HEK293 (cell line): ENCODE data around the gene ESRRG.

ENCODE experiments used
- CTCF ChIA-PET: fragments of 350-600 bp; formaldehyde crosslinking; extraction: SDS; loops from one replicate; lab custom pipeline; 2021; ENCODE audit warnings: antibody characterized with exemption; lab: Yijun Ruan, JAX
- POLR2A ChIA-PET: fragments of 300-600 bp; formaldehyde crosslinking; extraction: SDS; loops from one replicate; lab custom pipeline; 2020; ENCODE audit warnings: antibody characterized with exemption, inconsistent platforms; lab: Yijun Ruan, JAX
- H3K27ac ChIP-seq: fragments of 200-500 bp; sonication (Bioruptor generic); 2 replicates; pipeline ENCODE4 v1.5.1; 2014; ENCODE audit warnings: low read depth, low read length, control low read depth, inconsistent platforms; ENCODE audit errors: extremely low read depth
- H3K36me3 ChIP-seq, 2 experiments: fragments of 200-500 bp in 1 of 2; sonication (Bioruptor generic) in 1 of 2; 1 replicate in 1 of 2; 2 replicates in 1 of 2; pipeline ENCODE4 v1.5.1; 2014 to 2017; ENCODE audit warnings: inconsistent platforms in 2 of 2, low read length in 2 of 2; ENCODE audit not compliant: control insufficient read depth in 2 of 2, insufficient read depth in 1 of 2
- H3K4me1 ChIP-seq: fragments of 200-500 bp; sonication (Bioruptor generic); 2 replicates; pipeline ENCODE4 v1.5.1; 2014; ENCODE audit warnings: mild to moderate bottlenecking, low read length, inconsistent platforms; ENCODE audit not compliant: control insufficient read depth, insufficient read depth
- H3K4me3 ChIP-seq: 2 replicates; pipeline ENCODE4 v1.5.1; 2011; ENCODE audit warnings: low read depth, mild to moderate bottlenecking, control low read depth, low read length, moderate library complexity
- H3K9me3 ChIP-seq: fragments of 200-500 bp; sonication (Bioruptor generic); 2 replicates; pipeline ENCODE4 v1.5.1; 2014; ENCODE audit warnings: low read depth, low read length, inconsistent platforms; ENCODE audit not compliant: control insufficient read depth, insufficient read depth
- ZBTB20 ChIP-seq: fragments of 450-650 bp; formaldehyde crosslinking; IDR thresholded peaks from 2 replicates; pipeline ENCODE4 v1.5.1; 2016; ENCODE audit warnings: missing biosample characterization, missing genetic modification characterization
- ZBTB8A ChIP-seq: fragments of 450-650 bp; formaldehyde crosslinking; IDR thresholded peaks from 2 replicates; pipeline ENCODE4 v1.5.1; 2016; ENCODE audit warnings: missing biosample characterization, missing genetic modification characterization
- ZFP69B ChIP-seq: fragments of 450-650 bp; formaldehyde crosslinking; IDR thresholded peaks from 2 replicates; pipeline ENCODE4 v1.5.1; 2016; ENCODE audit warnings: missing biosample characterization, missing genetic modification characterization
- ZNF174 ChIP-seq: fragments of 450-650 bp; formaldehyde crosslinking; IDR thresholded peaks from 2 replicates; pipeline ENCODE4 v1.5.0; 2017; ENCODE audit warnings: missing biosample characterization, mild to moderate bottlenecking, missing genetic modification characterization
- ZNF184 ChIP-seq: fragments of 450-650 bp; IDR thresholded peaks from 2 replicates; pipeline ENCODE4 v1.5.1; 2018; ENCODE audit warnings: missing biosample characterization, mild to moderate bottlenecking, missing genetic modification characterization
- ZNF266 ChIP-seq: fragments of 450-650 bp; formaldehyde crosslinking; IDR thresholded peaks from 2 replicates; pipeline ENCODE4 v1.5.1; 2016; ENCODE audit warnings: missing biosample characterization, missing genetic modification characterization, low read depth
- ZNF311 ChIP-seq: fragments of 450-650 bp; formaldehyde crosslinking; IDR thresholded peaks from 2 replicates; pipeline ENCODE4 v1.5.1; 2017; ENCODE audit warnings: missing biosample characterization, missing genetic modification characterization, borderline replicate concordance
- ZNF366 ChIP-seq: fragments of 450-650 bp; formaldehyde crosslinking; conservative IDR thresholded peaks from 2 replicates; pipeline ENCODE4 v1.5.1; 2016; ENCODE audit warnings: missing biosample characterization, missing genetic modification characterization
- ZNF544 ChIP-seq: fragments of 450-650 bp; formaldehyde crosslinking; IDR thresholded peaks from 2 replicates; pipeline ENCODE4 v1.5.0; 2017; ENCODE audit warnings: missing biosample characterization, missing genetic modification characterization
- ZNF629 ChIP-seq: fragments of 450-650 bp; formaldehyde crosslinking; IDR thresholded peaks from 2 replicates; pipeline ENCODE4 v1.5.1; 2017; ENCODE audit warnings: missing biosample characterization, missing genetic modification characterization
- ZNF664 ChIP-seq: fragments of 450-650 bp; formaldehyde crosslinking; IDR thresholded peaks from 2 replicates; pipeline ENCODE4 v1.5.1; 2016; ENCODE audit warnings: missing biosample characterization, missing genetic modification characterization
- ZNF76 ChIP-seq: fragments of 450-650 bp; formaldehyde crosslinking; IDR thresholded peaks from 2 replicates; pipeline ENCODE4; 2016; ENCODE audit warnings: low read depth, missing biosample characterization, missing genetic modification characterization, borderline replicate concordance
- ZSCAN30 ChIP-seq: fragments of 450-650 bp; IDR thresholded peaks from 2 replicates; pipeline ENCODE4 v1.5.1; 2018; ENCODE audit warnings: missing biosample characterization, mild to moderate bottlenecking, missing genetic modification characterization, moderate library complexity
- TF ChIP-seq, protein P1 (sequence below): fragments of 450-650 bp; formaldehyde crosslinking; IDR thresholded peaks from 2 replicates; pipeline ENCODE4 v1.5.1; 2016; ENCODE audit warnings: missing biosample characterization, missing genetic modification characterization
- TF ChIP-seq, protein P2 (sequence below): fragments of 450-650 bp; formaldehyde crosslinking; IDR thresholded peaks from 2 replicates; pipeline ENCODE4 v1.5.1; 2017; ENCODE audit warnings: missing biosample characterization, missing genetic modification characterization
- TF ChIP-seq, protein P3 (sequence below): fragments of 450-650 bp; formaldehyde crosslinking; IDR thresholded peaks from 2 replicates; pipeline ENCODE4 v1.5.1; 2016; ENCODE audit warnings: missing biosample characterization, missing genetic modification characterization
- TF ChIP-seq, protein P4 (sequence below): fragments of 450-650 bp; formaldehyde crosslinking; conservative IDR thresholded peaks from 2 replicates; pipeline ENCODE4 v1.5.1; 2016; ENCODE audit warnings: low read depth, missing biosample characterization, missing genetic modification characterization
- TF ChIP-seq, protein P5 (sequence below): fragments of 450-650 bp; formaldehyde crosslinking; IDR thresholded peaks from 2 replicates; pipeline ENCODE4 v1.5.1; 2016; ENCODE audit warnings: missing biosample characterization, missing genetic modification characterization
- TF ChIP-seq, protein P6 (sequence below): fragments of 450-650 bp; formaldehyde crosslinking; IDR thresholded peaks from 2 replicates; pipeline ENCODE4 v1.5.1; 2016; ENCODE audit warnings: missing biosample characterization, missing genetic modification characterization, borderline replicate concordance

Gene ESRRG

DNA sequence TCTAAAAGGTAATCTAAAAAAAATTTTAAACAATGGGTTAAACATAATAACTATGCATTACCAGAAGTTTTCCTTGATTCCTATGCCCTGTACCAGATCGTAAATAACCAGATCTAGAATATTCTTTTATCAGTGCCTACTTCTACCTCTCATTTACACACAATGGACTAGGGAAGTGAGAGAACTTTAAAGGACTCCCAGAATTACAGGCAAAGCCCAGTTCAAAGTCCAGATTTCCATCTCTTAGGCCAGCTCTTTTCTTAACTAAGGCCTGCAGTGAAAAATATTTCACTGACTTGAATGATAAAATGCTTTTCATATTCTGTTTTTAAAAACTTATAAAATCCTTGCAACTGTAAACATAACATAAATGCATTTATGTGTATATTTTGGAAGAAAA lies 32.6 kb downstream of the ESRRG start:
- CTCF ChIA-PET, result interaction anchor here (2.3 kb wide), 1 partner anchor 89 kb away, joined by 6 read pairs; no protein-coding TSS in a partner anchor
- H3K27ac ChIP-seq, result no peak overlapping the region
- H3K4me3 ChIP-seq, result no peak overlapping the region
- H3K9me3 ChIP-seq, result no peaks in the 10 kb centered on the region
- H3K36me3 ChIP-seq, result no peaks in the 10 kb centered on the region
- POLR2A ChIA-PET, result no interaction called here
- TF ChIP-seq, protein P1, sequence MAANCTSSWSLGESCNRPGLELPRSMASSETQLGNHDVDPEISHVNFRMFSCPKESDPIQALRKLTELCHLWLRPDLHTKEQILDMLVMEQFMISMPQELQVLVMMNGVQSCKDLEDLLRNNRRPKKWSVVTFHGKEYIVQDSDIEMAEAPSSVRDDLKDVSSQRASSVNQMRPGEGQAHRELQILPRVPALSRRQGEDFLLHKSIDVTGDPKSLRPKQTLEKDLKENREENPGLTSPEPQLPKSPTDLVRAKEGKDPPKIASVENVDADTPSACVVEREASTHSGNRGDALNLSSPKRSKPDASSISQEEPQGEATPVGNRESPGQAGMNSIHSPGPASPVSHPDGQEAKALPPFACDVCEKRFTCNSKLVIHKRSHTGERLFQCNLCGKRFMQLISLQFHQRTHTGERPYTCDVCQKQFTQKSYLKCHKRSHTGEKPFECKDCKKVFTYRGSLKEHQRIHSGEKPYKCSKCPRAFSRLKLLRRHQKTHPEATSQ, result no peak
- no peak for TF ChIP-seq ZFP69B
- H3K4me1 ChIP-seq, result no peaks in the 10 kb centered on the region

DNA sequence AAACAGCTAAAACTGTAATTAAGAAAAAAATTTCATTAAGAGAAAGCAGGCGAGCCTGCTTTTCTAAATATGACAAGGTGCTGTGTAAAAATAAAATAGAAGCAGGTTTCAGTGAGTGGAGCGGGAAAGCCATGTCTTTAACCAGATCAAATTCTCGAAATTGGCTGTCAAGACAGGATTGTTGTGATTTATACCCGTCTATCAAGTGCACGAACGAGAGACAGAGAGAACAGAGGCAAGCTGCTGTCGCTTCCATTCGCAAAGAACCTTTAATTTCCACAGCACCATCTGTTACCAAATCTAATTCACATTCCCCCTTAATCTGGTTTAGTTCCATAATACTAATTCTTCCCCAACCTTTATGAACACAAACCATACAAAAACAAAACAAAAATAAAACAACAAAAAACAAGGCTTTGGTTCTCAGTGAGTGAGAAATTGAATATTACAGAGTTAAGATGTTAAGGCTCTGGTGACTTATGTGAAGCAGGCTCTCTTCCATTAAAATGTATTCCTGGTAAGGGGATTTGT lies 35.0 kb downstream of the ESRRG start:
- Histone ChIP-seq H3K9me3 (no peaks in the 10 kb centered on the region), H3K4me1 (no peaks in the 10 kb centered on the region), H3K27ac (no peak overlapping the region), H3K36me3 (no peaks in the 10 kb centered on the region), H3K4me3 (no peak overlapping the region)
- ChIA-PET CTCF (interaction anchor here (0.6 kb wide), 1 partner anchor 62 kb away, joined by 3 read pairs; no protein-coding TSS in a partner anchor), POLR2A (no interaction called here)
- TF ChIP-seq ZNF544, result no peak
- TF ChIP-seq, protein P2, sequence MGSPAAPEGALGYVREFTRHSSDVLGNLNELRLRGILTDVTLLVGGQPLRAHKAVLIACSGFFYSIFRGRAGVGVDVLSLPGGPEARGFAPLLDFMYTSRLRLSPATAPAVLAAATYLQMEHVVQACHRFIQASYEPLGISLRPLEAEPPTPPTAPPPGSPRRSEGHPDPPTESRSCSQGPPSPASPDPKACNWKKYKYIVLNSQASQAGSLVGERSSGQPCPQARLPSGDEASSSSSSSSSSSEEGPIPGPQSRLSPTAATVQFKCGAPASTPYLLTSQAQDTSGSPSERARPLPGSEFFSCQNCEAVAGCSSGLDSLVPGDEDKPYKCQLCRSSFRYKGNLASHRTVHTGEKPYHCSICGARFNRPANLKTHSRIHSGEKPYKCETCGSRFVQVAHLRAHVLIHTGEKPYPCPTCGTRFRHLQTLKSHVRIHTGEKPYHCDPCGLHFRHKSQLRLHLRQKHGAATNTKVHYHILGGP (tag by site-specific recombination), result no peak
- no peak for TF ChIP-seq ZNF366 (tag by site-specific recombination)
- TF ChIP-seq ZSCAN30 (tag by site-specific recombination), result no peak
- TF ChIP-seq ZBTB8A (tag by site-specific recombination), result no peak
- no peak for TF ChIP-seq ZNF664 (tag by site-specific recombination)
- TF ChIP-seq, protein P3, sequence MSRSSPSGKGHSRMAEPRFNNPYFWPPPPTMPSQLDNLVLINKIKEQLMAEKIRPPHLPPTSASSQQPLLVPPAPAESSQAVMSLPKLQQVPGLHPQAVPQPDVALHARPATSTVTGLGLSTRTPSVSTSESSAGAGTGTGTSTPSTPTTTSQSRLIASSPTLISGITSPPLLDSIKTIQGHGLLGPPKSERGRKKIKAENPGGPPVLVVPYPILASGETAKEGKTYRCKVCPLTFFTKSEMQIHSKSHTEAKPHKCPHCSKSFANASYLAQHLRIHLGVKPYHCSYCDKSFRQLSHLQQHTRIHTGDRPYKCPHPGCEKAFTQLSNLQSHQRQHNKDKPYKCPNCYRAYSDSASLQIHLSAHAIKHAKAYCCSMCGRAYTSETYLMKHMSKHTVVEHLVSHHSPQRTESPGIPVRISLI (tag by site-specific recombination), result no peak
- no peak for TF ChIP-seq ZBTB20 (tag by site-specific recombination)
- no peak for TF ChIP-seq ZNF311 (tag by site-specific recombination)
- TF ChIP-seq ZNF629, result no peak
- TF ChIP-seq, protein P4, sequence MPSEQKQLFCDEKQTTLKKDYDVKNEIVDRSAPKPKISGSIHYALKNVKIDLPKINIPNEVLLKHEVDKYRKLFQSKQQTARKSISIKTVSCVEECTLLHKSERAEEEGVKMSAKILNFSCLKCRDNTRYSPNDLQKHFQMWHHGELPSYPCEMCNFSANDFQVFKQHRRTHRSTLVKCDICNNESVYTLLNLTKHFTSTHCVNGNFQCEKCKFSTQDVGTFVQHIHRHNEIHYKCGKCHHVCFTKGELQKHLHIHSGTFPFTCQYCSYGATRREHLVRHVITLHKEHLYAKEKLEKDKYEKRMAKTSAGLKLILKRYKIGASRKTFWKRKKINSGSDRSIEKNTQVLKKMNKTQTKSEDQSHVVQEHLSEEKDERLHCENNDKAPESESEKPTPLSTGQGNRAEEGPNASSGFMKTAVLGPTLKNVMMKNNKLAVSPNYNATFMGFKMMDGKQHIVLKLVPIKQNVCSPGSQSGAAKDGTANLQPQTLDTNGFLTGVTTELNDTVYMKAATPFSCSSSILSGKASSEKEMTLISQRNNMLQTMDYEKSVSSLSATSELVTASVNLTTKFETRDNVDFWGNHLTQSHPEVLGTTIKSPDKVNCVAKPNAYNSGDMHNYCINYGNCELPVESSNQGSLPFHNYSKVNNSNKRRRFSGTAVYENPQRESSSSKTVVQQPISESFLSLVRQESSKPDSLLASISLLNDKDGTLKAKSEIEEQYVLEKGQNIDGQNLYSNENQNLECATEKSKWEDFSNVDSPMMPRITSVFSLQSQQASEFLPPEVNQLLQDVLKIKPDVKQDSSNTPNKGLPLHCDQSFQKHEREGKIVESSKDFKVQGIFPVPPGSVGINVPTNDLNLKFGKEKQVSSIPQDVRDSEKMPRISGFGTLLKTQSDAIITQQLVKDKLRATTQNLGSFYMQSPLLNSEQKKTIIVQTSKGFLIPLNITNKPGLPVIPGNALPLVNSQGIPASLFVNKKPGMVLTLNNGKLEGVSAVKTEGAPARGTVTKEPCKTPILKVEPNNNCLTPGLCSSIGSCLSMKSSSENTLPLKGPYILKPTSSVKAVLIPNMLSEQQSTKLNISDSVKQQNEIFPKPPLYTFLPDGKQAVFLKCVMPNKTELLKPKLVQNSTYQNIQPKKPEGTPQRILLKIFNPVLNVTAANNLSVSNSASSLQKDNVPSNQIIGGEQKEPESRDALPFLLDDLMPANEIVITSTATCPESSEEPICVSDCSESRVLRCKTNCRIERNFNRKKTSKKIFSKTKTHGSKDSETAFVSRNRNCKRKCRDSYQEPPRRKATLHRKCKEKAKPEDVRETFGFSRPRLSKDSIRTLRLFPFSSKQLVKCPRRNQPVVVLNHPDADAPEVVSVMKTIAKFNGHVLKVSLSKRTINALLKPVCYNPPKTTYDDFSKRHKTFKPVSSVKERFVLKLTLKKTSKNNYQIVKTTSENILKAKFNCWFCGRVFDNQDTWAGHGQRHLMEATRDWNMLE (tag by site-specific recombination), result no peak
- TF ChIP-seq ZNF266, result no peak
- no peak for TF ChIP-seq ZNF76 (tag by site-specific recombination)
- no peak for TF ChIP-seq ZNF184 (tag by site-specific recombination)
- TF ChIP-seq, protein P5, sequence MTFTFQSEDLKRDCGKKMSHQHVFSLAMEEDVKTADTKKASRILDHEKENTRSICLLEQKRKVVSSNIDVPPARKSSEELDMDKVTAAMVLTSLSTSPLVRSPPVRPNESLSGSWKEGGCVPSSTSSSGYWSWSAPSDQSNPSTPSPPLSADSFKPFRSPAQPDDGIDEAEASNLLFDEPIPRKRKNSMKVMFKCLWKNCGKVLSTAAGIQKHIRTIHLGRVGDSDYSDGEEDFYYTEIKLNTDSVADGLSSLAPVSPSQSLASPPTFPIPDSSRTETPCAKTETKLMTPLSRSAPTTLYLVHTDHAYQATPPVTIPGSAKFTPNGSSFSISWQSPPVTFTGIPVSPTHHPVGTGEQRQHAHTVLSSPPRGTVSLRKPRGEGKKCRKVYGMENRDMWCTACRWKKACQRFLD (tag by site-specific recombination), result no peak
- no peak for TF ChIP-seq ZNF174
- TF ChIP-seq, protein P6, sequence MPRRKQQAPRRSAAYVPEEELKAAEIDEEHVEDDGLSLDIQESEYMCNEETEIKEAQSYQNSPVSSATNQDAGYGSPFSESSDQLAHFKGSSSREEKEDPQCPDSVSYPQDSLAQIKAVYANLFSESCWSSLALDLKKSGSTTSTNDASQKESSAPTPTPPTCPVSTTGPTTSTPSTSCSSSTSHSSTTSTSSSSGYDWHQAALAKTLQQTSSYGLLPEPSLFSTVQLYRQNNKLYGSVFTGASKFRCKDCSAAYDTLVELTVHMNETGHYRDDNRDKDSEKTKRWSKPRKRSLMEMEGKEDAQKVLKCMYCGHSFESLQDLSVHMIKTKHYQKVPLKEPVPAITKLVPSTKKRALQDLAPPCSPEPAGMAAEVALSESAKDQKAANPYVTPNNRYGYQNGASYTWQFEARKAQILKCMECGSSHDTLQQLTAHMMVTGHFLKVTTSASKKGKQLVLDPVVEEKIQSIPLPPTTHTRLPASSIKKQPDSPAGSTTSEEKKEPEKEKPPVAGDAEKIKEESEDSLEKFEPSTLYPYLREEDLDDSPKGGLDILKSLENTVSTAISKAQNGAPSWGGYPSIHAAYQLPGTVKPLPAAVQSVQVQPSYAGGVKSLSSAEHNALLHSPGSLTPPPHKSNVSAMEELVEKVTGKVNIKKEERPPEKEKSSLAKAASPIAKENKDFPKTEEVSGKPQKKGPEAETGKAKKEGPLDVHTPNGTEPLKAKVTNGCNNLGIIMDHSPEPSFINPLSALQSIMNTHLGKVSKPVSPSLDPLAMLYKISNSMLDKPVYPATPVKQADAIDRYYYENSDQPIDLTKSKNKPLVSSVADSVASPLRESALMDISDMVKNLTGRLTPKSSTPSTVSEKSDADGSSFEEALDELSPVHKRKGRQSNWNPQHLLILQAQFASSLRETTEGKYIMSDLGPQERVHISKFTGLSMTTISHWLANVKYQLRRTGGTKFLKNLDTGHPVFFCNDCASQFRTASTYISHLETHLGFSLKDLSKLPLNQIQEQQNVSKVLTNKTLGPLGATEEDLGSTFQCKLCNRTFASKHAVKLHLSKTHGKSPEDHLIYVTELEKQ (tag by site-specific recombination), result no peak
